Activated naive CD8-positive, alpha-beta T cell treated with anti-CD3 and anti-CD28 coated beads, Interleukin-2, amount 10 ng/mL, durations not matched to agents 7 days and 5 days (primary cell): ENCODE results near the gene FAM222A. TPM values are rescaled to one million over a fixed set of nuclear protein-coding genes. Genes with fewer than 3 reads are reported as not detected.

Experiments
- ATAC-seq: fragments of 150-1000 bp; cut with Tn5 transposase; one replicate; pipeline ENCODE4 v1.10.0; 2021; ENCODE audit warnings: low read depth, moderate library complexity
- POLR2A ChIA-PET: fragments of 350-600 bp; sonication (Branson Sonifier 250); formaldehyde crosslinking; loops from one replicate; lab custom pipeline; 2021; ENCODE audit warnings: antibody characterized with exemption; lab: Charles Lee
- DNase-seq: peaks from one replicate; pipeline ENCODE4 v3.0.0; 2021
- H3K27ac Mint-ChIP-seq: one replicate; pipeline ENCODE4 v1.8.0; 2022; ENCODE audit warnings: mild to moderate bottlenecking, mixed read lengths
- H3K27me3 Mint-ChIP-seq: one replicate; pipeline ENCODE4 v1.8.0; 2022; ENCODE audit warnings: mild to moderate bottlenecking, moderate library complexity, mixed read lengths
- H3K36me3 Mint-ChIP-seq: one replicate; pipeline ENCODE4 v1.8.0; 2021; ENCODE audit warnings: mild to moderate bottlenecking, mixed read lengths
- H3K4me1 Mint-ChIP-seq: one replicate; pipeline ENCODE4 v1.8.0; 2021; ENCODE audit warnings: mixed read lengths
- H3K4me3 Mint-ChIP-seq: one replicate; pipeline ENCODE4 v1.8.0; 2022; ENCODE audit warnings: mild to moderate bottlenecking, moderate library complexity, mixed read lengths
- H3K9me3 Mint-ChIP-seq: one replicate; pipeline ENCODE4 v1.8.0; 2021; ENCODE audit warnings: mixed read lengths
- total RNA-seq, 2 experiments: library from RNA; stranded (reverse); gene quantifications; one replicate each; pipeline ENCODE4 v1.2.3, GENCODE V29; 2021

Gene FAM222A
- total RNA-seq, 2 experiments from 2014 or later, result 0.96 to 1.1 TPM

- ATAC-seq (no peak), DNase-seq (no peak)
- Mint-ChIP-seq H3K36me3 (no peaks in the 10 kb centered on the region), H3K9me3 (no peaks in the 10 kb centered on the region), H3K4me1 (no peaks in the 10 kb centered on the region), H3K4me3 (no peak overlapping the region), H3K27ac (no peak overlapping the region), H3K27me3 (peaks cover 5% of the 10 kb centered on the region)
- POLR2A ChIA-PET, result no interaction called here
Measured at GRCh38 chr12:109728921-109729320, 15.3 kb downstream of the FAM222A start.

- POLR2A ChIA-PET, result no interaction called here
- Mint-ChIP-seq H3K27ac (no peak overlapping the region), H3K36me3 (no peaks in the 10 kb centered on the region), H3K27me3 (peaks cover 9% of the 10 kb centered on the region), H3K4me1 (no peaks in the 10 kb centered on the region), H3K9me3 (no peaks in the 10 kb centered on the region), H3K4me3 (no peak overlapping the region)
- ATAC-seq (no peak), DNase-seq (peak; percentile 14)
Measured at GRCh38 chr12:109729371-109729781, 15.8 kb downstream of the FAM222A start.

- H3K9me3 Mint-ChIP-seq, result no peaks in the 10 kb centered on the region
- no peaks in the 10 kb centered on the region for H3K4me1 Mint-ChIP-seq
- POLR2A ChIA-PET, result no interaction called here
- no peaks in the 10 kb centered on the region for H3K36me3 Mint-ChIP-seq
- no peak for ATAC-seq
- H3K4me3 Mint-ChIP-seq, result no peak overlapping the region
- peak; percentile 15 for DNase-seq
- no peak overlapping the region for H3K27ac Mint-ChIP-seq
- H3K27me3 Mint-ChIP-seq, result peaks cover 14% of the 10 kb centered on the region
Measured at GRCh38 chr12:109729801-109730200, 16.2 kb downstream of the FAM222A start.

GRCh38 chr12:109730306-109731145 is 16.9 kb downstream of the FAM222A start:
- ATAC-seq (no peak), DNase-seq (peak; percentile 13)
- Mint-ChIP-seq H3K4me3 (no peak overlapping the region), H3K9me3 (no peaks in the 10 kb centered on the region), H3K27ac (no peak overlapping the region), H3K4me1 (no peaks in the 10 kb centered on the region), H3K36me3 (no peaks in the 10 kb centered on the region), H3K27me3 (peaks cover 20% of the 10 kb centered on the region)
- POLR2A ChIA-PET, result no interaction called here

GRCh38 chr12:109731231-109731731 is 17.7 kb downstream of the FAM222A start:
- Mint-ChIP-seq H3K4me1 (no peaks in the 10 kb centered on the region), H3K27ac (no peak overlapping the region), H3K9me3 (no peaks in the 10 kb centered on the region), H3K36me3 (no peaks in the 10 kb centered on the region), H3K27me3 (peaks cover 21% of the 10 kb centered on the region), H3K4me3 (no peak overlapping the region)
- DNase-seq, result peak; percentile 18
- ATAC-seq, result no peak
- POLR2A ChIA-PET, result no interaction called here

GRCh38 chr12:109731806-109732205 is 18.2 kb downstream of the FAM222A start:
- DNase-seq (peak; percentile 6), ATAC-seq (no peak)
- Mint-ChIP-seq H3K9me3 (no peaks in the 10 kb centered on the region), H3K4me3 (no peak overlapping the region), H3K27me3 (peaks cover 25% of the 10 kb centered on the region), H3K36me3 (no peaks in the 10 kb centered on the region), H3K27ac (no peak overlapping the region), H3K4me1 (no peaks in the 10 kb centered on the region)
- POLR2A ChIA-PET, result no interaction called here

- H3K4me1 Mint-ChIP-seq, result no peaks in the 10 kb centered on the region
- no peak overlapping the region for H3K27ac Mint-ChIP-seq
- no peak for ATAC-seq
- no peaks in the 10 kb centered on the region for H3K9me3 Mint-ChIP-seq
- peak; percentile 13 for DNase-seq
- H3K36me3 Mint-ChIP-seq, result no peaks in the 10 kb centered on the region
- POLR2A ChIA-PET, result no interaction called here
- H3K27me3 Mint-ChIP-seq, result peaks cover 25% of the 10 kb centered on the region
- no peak overlapping the region for H3K4me3 Mint-ChIP-seq
Measured at GRCh38 chr12:109732321-109733305, 19.0 kb downstream of the FAM222A start.

- H3K4me3 Mint-ChIP-seq, result no peak overlapping the region
- H3K27me3 Mint-ChIP-seq, result peaks cover 30% of the 10 kb centered on the region
- DNase-seq (peak; percentile 17), ATAC-seq (no peak)
- H3K27ac Mint-ChIP-seq, result no peak overlapping the region
- POLR2A ChIA-PET, result no interaction called here
- no peaks in the 10 kb centered on the region for H3K9me3 Mint-ChIP-seq
- H3K36me3 Mint-ChIP-seq, result no peaks in the 10 kb centered on the region
- no peaks in the 10 kb centered on the region for H3K4me1 Mint-ChIP-seq
Measured at GRCh38 chr12:109734219-109735000, 20.8 kb downstream of the FAM222A start.

GRCh38 chr12:109735051-109735521 is 21.5 kb downstream of the FAM222A start:
- H3K9me3 Mint-ChIP-seq, result no peaks in the 10 kb centered on the region
- POLR2A ChIA-PET, result no interaction called here

GRCh38 chr12:109735825-109736551 is 22.4 kb downstream of the FAM222A start:
- Mint-ChIP-seq H3K27me3 (peaks cover 30% of the 10 kb centered on the region), H3K4me1 (no peaks in the 10 kb centered on the region), H3K27ac (no peak overlapping the region), H3K4me3 (no peak overlapping the region), H3K9me3 (no peaks in the 10 kb centered on the region), H3K36me3 (no peaks in the 10 kb centered on the region)
- ATAC-seq (peak; percentile 10), DNase-seq (peak; percentile 14)
- POLR2A ChIA-PET, result no interaction called here

More at GRCh38 chr12:109735051-109735521, 21.5 kb downstream of the FAM222A start:
- ATAC-seq (no peak), DNase-seq (peak; percentile 7)
- no peaks in the 10 kb centered on the region for H3K4me1 Mint-ChIP-seq
- no peaks in the 10 kb centered on the region for H3K36me3 Mint-ChIP-seq
- peaks cover 30% of the 10 kb centered on the region for H3K27me3 Mint-ChIP-seq
- H3K27ac Mint-ChIP-seq, result no peak overlapping the region
- H3K4me3 Mint-ChIP-seq, result no peak overlapping the region

- POLR2A ChIA-PET, result no interaction called here
- Mint-ChIP-seq H3K4me1 (no peaks in the 10 kb centered on the region), H3K27me3 (peaks cover 30% of the 10 kb centered on the region), H3K9me3 (no peaks in the 10 kb centered on the region), H3K4me3 (no peak overlapping the region), H3K27ac (no peak overlapping the region), H3K36me3 (no peaks in the 10 kb centered on the region)
- ATAC-seq (peak; percentile 39), DNase-seq (peak; percentile 51)
Measured at GRCh38 chr12:109736552-109737108, 23.0 kb downstream of the FAM222A start.

- Mint-ChIP-seq H3K36me3 (no peaks in the 10 kb centered on the region), H3K9me3 (no peaks in the 10 kb centered on the region), H3K4me1 (no peaks in the 10 kb centered on the region), H3K4me3 (no peak overlapping the region), H3K27me3 (peaks cover 30% of the 10 kb centered on the region), H3K27ac (no peak overlapping the region)
- DNase-seq, result peak; percentile 13
- POLR2A ChIA-PET, result no interaction called here
- ATAC-seq, result no peak
Measured at GRCh38 chr12:109737126-109737525, 23.5 kb downstream of the FAM222A start.
